GM23338 (cell line): Measurements from ENCODE around the gene IMMP2L. TPM values are rescaled to one million over a fixed set of nuclear protein-coding genes. Genes with fewer than 3 reads are reported as not detected.

Experiments
- ATAC-seq: fragments of 200-7000 bp; cut with Tn5 transposase; 3 replicates; pipeline ENCODE4 v1.9.1; 2020
- DNase-seq: peaks from one replicate; pipeline ENCODE4 v3.0.0-alpha.2; 2015; ENCODE audit warnings: low spot score
- H2AFZ ChIP-seq: fragments of 200-600 bp; sonication (generic); 2 replicates; pipeline ENCODE4 v1.8.0; 2016; ENCODE audit warnings: antibody characterized with exemption, mild to moderate bottlenecking, moderate library complexity
- H3F3A ChIP-seq: fragments of 200-600 bp; sonication (generic); replicated peaks from 2 replicates; pipeline ENCODE4 v1.8.0; 2017; ENCODE audit warnings: antibody characterized with exemption, mixed run types, low read depth
- H3K27ac ChIP-seq: fragments of 200-600 bp; sonication (generic); 2 replicates; pipeline ENCODE4 v1.6.1; 2016; ENCODE audit warnings: low read depth
- H3K27me3 ChIP-seq: fragments of 200-600 bp; sonication (generic); 2 replicates; pipeline ENCODE4 v1.8.0; 2016; ENCODE audit warnings: mild to moderate bottlenecking, mixed run types, moderate library complexity; ENCODE audit not compliant: insufficient read depth
- H3K36me3 ChIP-seq: fragments of 200-600 bp; sonication (generic); 2 replicates; pipeline ENCODE4 v1.8.0; 2016; ENCODE audit warnings: mild to moderate bottlenecking; ENCODE audit not compliant: insufficient read depth
- H3K4me1 ChIP-seq: fragments of 200-600 bp; sonication (generic); 2 replicates; pipeline ENCODE4 v1.8.0; 2016; ENCODE audit warnings: mild to moderate bottlenecking, moderate library complexity; ENCODE audit not compliant: insufficient read depth
- H3K4me2 ChIP-seq: fragments of 200-600 bp; sonication (generic); 2 replicates; pipeline ENCODE4 v1.7.1; 2017; ENCODE audit warnings: mixed run types
- H3K4me3 ChIP-seq: fragments of 200-600 bp; sonication (generic); 2 replicates; pipeline ENCODE4 v1.6.1; 2016; ENCODE audit warnings: mixed run types
- H3K79me2 ChIP-seq: fragments of 200-600 bp; sonication (generic); replicated peaks from 2 replicates; pipeline ENCODE4 v1.8.0; 2017; ENCODE audit warnings: mild to moderate bottlenecking; ENCODE audit not compliant: insufficient read depth
- H3K9me2 ChIP-seq: fragments of 200-600 bp; sonication (generic); 2 replicates; pipeline ENCODE4 v1.8.0; 2017; ENCODE audit not compliant: insufficient read depth
- H4K20me1 ChIP-seq: fragments of 200-600 bp; sonication (generic); replicated peaks from 2 replicates; pipeline ENCODE4 v1.8.0; 2017; ENCODE audit warnings: mild to moderate bottlenecking; ENCODE audit not compliant: insufficient read depth
- H3K27ac Mint-ChIP-seq: 2 replicates; pipeline ENCODE4 v1.8.0; 2020; ENCODE audit warnings: inconsistent platforms, mild to moderate bottlenecking, moderate library complexity, mixed read lengths
- H3K27me3 Mint-ChIP-seq: 3 replicates; pipeline ENCODE4 v1.8.0; 2022; ENCODE audit warnings: low read depth, mild to moderate bottlenecking, moderate library complexity, mixed read lengths, inconsistent platforms; ENCODE audit not compliant: insufficient read depth, poor library complexity
- H3K36me3 Mint-ChIP-seq: 3 replicates; pipeline ENCODE4 v1.8.0; 2021; ENCODE audit warnings: low read depth, mild to moderate bottlenecking, inconsistent platforms, moderate library complexity, mixed read lengths
- H3K4me1 Mint-ChIP-seq: 3 replicates; pipeline ENCODE4 v1.8.0; 2020; ENCODE audit warnings: mild to moderate bottlenecking, inconsistent platforms, mixed read lengths
- H3K4me3 Mint-ChIP-seq: 3 replicates; pipeline ENCODE4 v1.8.0; 2021; ENCODE audit warnings: moderate library complexity, mild to moderate bottlenecking, inconsistent platforms, mixed read lengths
- H3K9me3 Mint-ChIP-seq: 3 replicates; pipeline ENCODE4 v1.8.0; 2020; ENCODE audit warnings: moderate library complexity, mild to moderate bottlenecking, inconsistent platforms, mixed read lengths
- CREB1 ChIP-seq: fragments of 250-450 bp; sonication (Bioruptor Pico); IDR thresholded peaks from 2 replicates; pipeline ENCODE4 v1.5.0; 2020; ENCODE audit warnings: low read depth, mild to moderate bottlenecking, moderate library complexity
- EZH2 ChIP-seq: fragments of 200-600 bp; sonication (generic); IDR thresholded peaks from one replicate; pipeline ENCODE4 v1.8.0; 2017; ENCODE audit warnings: antibody characterized with exemption, mild to moderate bottlenecking, low read depth; ENCODE audit not compliant: unreplicated experiment
- EZH2phosphoT487 ChIP-seq: fragments of 200-600 bp; sonication (generic); IDR thresholded peaks from one replicate; pipeline ENCODE4 v1.8.1; 2018; ENCODE audit warnings: antibody characterized with exemption; ENCODE audit not compliant: unreplicated experiment
- JUNB ChIP-seq: IDR thresholded peaks from one replicate; pipeline ENCODE4 v1.6.1; 2016; ENCODE audit warnings: antibody characterized with exemption; ENCODE audit not compliant: unreplicated experiment
- NANOG ChIP-seq: IDR thresholded peaks from 2 replicates; pipeline ENCODE4 v1.6.1; 2016; ENCODE audit warnings: antibody characterized with exemption, borderline replicate concordance
- POLR2AphosphoS5 ChIP-seq: IDR thresholded peaks from 2 replicates; pipeline ENCODE4 v1.6.1; 2016; ENCODE audit warnings: antibody characterized with exemption, low read depth
- STAT1 ChIP-seq: IDR thresholded peaks from one replicate; pipeline ENCODE4 v1.6.1; 2016; ENCODE audit warnings: antibody characterized with exemption; ENCODE audit not compliant: unreplicated experiment
- ZNF114 ChIP-seq: fragments of 250-450 bp; sonication (Bioruptor Pico); IDR thresholded peaks from 2 replicates; pipeline ENCODE4 v1.5.0; 2020; ENCODE audit warnings: mild to moderate bottlenecking, moderate library complexity
- ZNF331 ChIP-seq: fragments of 250-450 bp; sonication (Bioruptor Pico); IDR thresholded peaks from 2 replicates; pipeline ENCODE4 v1.5.0; 2020; ENCODE audit warnings: low read depth, mild to moderate bottlenecking, moderate library complexity
- polyA plus RNA-seq: library from polyadenylated mRNA; unstranded; fragments of >200 nt; fragmentation: Nextera tagmentation; extraction: Ambion mirVana; gene quantifications from 2 replicates; pipeline ENCODE4 v1.2.1, GENCODE V29; 2016
- total RNA-seq: library from RNA; depleted of rRNA; stranded (reverse); fragments of >200 nt; shearing (Covaris generic); gene quantifications from 2 replicates; pipeline ENCODE4 v1.2.3, GENCODE V29; 2014
- TF ChIP-seq, protein P1 (sequence below): fragments of 250-450 bp; sonication (Bioruptor Pico); IDR thresholded peaks from 2 replicates; pipeline ENCODE4 v1.5.0; 2020; ENCODE audit warnings: mild to moderate bottlenecking, moderate library complexity
- TF ChIP-seq, protein P2 (sequence below), 2 experiments: fragments of 200-600 bp in 1 of 2; sonication (generic) in 1 of 2; conservative IDR thresholded peaks; 2 replicates each; pipeline versions ENCODE4 v1.5.1 to v1.6.1; 2016 to 2017; ENCODE audit warnings: antibody characterized with exemption in 2 of 2, low read depth in 2 of 2, mild to moderate bottlenecking in 2 of 2, moderate library complexity in 1 of 2
- TF ChIP-seq, protein P3 (sequence below): IDR thresholded peaks from 2 replicates; pipeline ENCODE4 v1.6.1; 2016; ENCODE audit warnings: antibody characterized with exemption
- TF ChIP-seq, protein P4 (sequence below): IDR thresholded peaks from one replicate; pipeline ENCODE4 v1.6.1; 2018; ENCODE audit warnings: antibody characterized with exemption; ENCODE audit not compliant: unreplicated experiment

Gene IMMP2L
- total and polyA plus RNA-seq, 2 experiments from 2014 or later: 7.3 to 14.0 TPM

DNA sequence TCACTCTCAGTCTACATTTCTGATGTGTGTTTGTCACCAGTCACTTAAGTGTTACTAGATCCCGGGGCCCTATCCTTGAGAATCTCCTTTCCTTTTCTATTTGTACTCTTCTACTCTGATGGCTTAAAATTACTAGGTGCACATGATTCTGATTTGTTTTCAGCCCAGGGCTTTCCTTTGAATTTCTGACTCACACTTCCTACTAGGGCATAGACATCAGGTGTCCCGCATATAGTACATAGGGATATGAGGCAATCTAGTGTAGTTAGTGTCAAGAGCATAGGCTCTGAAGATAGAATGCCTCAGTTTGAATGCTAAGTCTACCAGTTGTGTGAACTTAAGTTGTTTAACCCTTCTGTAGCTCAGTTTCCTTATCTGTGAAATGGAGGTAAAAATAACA is 520.7 kb downstream of the IMMP2L start (continued):
- TF ChIP-seq, protein P1, sequence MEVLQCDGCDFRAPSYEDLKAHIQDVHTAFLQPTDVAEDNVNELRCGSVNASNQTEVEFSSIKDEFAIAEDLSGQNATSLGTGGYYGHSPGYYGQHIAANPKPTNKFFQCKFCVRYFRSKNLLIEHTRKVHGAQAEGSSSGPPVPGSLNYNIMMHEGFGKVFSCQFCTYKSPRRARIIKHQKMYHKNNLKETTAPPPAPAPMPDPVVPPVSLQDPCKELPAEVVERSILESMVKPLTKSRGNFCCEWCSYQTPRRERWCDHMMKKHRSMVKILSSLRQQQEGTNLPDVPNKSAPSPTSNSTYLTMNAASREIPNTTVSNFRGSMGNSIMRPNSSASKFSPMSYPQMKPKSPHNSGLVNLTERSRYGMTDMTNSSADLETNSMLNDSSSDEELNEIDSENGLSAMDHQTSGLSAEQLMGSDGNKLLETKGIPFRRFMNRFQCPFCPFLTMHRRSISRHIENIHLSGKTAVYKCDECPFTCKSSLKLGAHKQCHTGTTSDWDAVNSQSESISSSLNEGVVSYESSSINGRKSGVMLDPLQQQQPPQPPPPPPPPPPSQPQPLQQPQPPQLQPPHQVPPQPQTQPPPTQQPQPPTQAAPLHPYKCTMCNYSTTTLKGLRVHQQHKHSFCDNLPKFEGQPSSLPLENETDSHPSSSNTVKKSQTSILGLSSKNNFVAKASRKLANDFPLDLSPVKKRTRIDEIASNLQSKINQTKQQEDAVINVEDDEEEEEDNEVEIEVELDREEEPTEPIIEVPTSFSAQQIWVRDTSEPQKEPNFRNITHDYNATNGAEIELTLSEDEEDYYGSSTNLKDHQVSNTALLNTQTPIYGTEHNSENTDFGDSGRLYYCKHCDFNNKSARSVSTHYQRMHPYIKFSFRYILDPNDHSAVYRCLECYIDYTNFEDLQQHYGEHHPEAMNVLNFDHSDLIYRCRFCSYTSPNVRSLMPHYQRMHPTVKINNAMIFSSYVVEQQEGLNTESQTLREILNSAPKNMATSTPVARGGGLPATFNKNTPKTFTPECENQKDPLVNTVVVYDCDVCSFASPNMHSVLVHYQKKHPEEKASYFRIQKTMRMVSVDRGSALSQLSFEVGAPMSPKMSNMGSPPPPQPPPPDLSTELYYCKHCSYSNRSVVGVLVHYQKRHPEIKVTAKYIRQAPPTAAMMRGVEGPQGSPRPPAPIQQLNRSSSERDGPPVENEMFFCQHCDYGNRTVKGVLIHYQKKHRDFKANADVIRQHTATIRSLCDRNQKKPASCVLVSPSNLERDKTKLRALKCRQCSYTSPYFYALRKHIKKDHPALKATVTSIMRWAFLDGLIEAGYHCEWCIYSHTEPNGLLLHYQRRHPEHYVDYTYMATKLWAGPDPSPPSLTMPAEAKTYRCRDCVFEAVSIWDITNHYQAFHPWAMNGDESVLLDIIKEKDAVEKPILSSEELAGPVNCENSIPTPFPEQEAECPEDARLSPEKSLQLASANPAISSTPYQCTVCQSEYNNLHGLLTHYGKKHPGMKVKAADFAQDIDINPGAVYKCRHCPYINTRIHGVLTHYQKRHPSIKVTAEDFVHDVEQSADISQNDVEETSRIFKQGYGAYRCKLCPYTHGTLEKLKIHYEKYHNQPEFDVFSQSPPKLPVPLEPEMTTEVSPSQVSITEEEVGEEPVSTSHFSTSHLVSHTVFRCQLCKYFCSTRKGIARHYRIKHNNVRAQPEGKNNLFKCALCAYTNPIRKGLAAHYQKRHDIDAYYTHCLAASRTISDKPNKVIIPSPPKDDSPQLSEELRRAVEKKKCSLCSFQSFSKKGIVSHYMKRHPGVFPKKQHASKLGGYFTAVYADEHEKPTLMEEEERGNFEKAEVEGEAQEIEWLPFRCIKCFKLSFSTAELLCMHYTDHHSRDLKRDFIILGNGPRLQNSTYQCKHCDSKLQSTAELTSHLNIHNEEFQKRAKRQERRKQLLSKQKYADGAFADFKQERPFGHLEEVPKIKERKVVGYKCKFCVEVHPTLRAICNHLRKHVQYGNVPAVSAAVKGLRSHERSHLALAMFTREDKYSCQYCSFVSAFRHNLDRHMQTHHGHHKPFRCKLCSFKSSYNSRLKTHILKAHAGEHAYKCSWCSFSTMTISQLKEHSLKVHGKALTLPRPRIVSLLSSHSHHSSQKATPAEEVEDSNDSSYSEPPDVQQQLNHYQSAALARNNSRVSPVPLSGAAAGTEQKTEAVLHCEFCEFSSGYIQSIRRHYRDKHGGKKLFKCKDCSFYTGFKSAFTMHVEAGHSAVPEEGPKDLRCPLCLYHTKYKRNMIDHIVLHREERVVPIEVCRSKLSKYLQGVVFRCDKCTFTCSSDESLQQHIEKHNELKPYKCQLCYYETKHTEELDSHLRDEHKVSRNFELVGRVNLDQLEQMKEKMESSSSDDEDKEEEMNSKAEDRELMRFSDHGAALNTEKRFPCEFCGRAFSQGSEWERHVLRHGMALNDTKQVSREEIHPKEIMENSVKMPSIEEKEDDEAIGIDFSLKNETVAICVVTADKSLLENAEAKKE (CRISPR knock-in tag): no peak

DNA sequence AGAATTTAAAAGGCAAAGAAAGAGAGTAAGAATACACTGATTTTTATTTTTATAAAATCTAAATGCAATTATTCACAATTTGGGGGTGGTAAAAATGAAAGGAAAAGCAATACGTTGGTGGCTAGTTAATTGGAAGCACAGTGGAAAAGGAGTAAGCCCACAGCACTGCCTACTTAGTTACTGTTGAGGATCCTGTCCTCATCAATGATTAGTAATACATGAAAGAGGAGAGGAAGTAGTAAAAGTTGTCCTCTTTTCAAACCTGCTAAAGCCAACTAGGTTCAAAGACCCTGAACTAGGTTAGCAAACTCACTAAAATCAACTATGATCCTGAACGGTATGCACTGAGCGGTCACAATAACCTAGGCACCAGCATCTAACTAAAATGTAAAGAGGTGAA is 524.1 kb downstream of the IMMP2L start:
- no peak for DNase-seq
- Histone ChIP-seq H2AFZ (no peak overlapping the region), H3K4me2 (no peak overlapping the region), H3K9me2 (no peaks in the 10 kb centered on the region), H3F3A (no peaks in the 10 kb centered on the region), H3K79me2 (no peaks in the 10 kb centered on the region), H3K27me3 (no peaks in the 10 kb centered on the region), H3K36me3 (no peaks in the 10 kb centered on the region), H3K4me3 (no peak overlapping the region), H4K20me1 (no peaks in the 10 kb centered on the region), H3K27ac (no peak overlapping the region), H3K4me1 (0 out of 2 replicates have a peak, but pooled peaks cover 3% of the 10 kb centered on the region)
- TF ChIP-seq CREB1 (CRISPR knock-in tag): no peak
- no peak for TF ChIP-seq EZH2
- TF ChIP-seq, protein P2, sequence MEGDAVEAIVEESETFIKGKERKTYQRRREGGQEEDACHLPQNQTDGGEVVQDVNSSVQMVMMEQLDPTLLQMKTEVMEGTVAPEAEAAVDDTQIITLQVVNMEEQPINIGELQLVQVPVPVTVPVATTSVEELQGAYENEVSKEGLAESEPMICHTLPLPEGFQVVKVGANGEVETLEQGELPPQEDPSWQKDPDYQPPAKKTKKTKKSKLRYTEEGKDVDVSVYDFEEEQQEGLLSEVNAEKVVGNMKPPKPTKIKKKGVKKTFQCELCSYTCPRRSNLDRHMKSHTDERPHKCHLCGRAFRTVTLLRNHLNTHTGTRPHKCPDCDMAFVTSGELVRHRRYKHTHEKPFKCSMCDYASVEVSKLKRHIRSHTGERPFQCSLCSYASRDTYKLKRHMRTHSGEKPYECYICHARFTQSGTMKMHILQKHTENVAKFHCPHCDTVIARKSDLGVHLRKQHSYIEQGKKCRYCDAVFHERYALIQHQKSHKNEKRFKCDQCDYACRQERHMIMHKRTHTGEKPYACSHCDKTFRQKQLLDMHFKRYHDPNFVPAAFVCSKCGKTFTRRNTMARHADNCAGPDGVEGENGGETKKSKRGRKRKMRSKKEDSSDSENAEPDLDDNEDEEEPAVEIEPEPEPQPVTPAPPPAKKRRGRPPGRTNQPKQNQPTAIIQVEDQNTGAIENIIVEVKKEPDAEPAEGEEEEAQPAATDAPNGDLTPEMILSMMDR (conservative IDR thresholded peaks at IDR 0.05; ENCODE audit: low read depth in 2 of 2): no peak
- no peak for TF ChIP-seq EZH2phosphoT487
- no peak for TF ChIP-seq STAT1
- TF ChIP-seq POLR2AphosphoS5: no peak
- TF ChIP-seq, protein P3, sequence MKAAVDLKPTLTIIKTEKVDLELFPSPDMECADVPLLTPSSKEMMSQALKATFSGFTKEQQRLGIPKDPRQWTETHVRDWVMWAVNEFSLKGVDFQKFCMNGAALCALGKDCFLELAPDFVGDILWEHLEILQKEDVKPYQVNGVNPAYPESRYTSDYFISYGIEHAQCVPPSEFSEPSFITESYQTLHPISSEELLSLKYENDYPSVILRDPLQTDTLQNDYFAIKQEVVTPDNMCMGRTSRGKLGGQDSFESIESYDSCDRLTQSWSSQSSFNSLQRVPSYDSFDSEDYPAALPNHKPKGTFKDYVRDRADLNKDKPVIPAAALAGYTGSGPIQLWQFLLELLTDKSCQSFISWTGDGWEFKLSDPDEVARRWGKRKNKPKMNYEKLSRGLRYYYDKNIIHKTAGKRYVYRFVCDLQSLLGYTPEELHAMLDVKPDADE: no peak
- no peak for TF ChIP-seq ZNF331 (CRISPR knock-in tag)
- TF ChIP-seq ZNF114 (CRISPR knock-in tag): no peak
- no peak for TF ChIP-seq NANOG
- no peak for TF ChIP-seq JUNB
- TF ChIP-seq, protein P4, sequence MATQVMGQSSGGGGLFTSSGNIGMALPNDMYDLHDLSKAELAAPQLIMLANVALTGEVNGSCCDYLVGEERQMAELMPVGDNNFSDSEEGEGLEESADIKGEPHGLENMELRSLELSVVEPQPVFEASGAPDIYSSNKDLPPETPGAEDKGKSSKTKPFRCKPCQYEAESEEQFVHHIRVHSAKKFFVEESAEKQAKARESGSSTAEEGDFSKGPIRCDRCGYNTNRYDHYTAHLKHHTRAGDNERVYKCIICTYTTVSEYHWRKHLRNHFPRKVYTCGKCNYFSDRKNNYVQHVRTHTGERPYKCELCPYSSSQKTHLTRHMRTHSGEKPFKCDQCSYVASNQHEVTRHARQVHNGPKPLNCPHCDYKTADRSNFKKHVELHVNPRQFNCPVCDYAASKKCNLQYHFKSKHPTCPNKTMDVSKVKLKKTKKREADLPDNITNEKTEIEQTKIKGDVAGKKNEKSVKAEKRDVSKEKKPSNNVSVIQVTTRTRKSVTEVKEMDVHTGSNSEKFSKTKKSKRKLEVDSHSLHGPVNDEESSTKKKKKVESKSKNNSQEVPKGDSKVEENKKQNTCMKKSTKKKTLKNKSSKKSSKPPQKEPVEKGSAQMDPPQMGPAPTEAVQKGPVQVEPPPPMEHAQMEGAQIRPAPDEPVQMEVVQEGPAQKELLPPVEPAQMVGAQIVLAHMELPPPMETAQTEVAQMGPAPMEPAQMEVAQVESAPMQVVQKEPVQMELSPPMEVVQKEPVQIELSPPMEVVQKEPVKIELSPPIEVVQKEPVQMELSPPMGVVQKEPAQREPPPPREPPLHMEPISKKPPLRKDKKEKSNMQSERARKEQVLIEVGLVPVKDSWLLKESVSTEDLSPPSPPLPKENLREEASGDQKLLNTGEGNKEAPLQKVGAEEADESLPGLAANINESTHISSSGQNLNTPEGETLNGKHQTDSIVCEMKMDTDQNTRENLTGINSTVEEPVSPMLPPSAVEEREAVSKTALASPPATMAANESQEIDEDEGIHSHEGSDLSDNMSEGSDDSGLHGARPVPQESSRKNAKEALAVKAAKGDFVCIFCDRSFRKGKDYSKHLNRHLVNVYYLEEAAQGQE: no peak
- no peak for ATAC-seq
- no peaks in the 10 kb centered on the region for H3K36me3 Mint-ChIP-seq
- H3K27ac Mint-ChIP-seq: peak overlapping the region; percentile 53; the same call in 1 of the 2 replicates
- peaks cover 11% of the 10 kb centered on the region; the same call in 2 of the 3 replicates for H3K4me1 Mint-ChIP-seq
- no peaks in the 10 kb centered on the region for H3K9me3 Mint-ChIP-seq
- no peaks in the 10 kb centered on the region for H3K27me3 Mint-ChIP-seq
- H3K4me3 Mint-ChIP-seq: no peak overlapping the region
